ENCODE data around the gene ARHGEF2.

Gene ARHGEF2

DNA sequence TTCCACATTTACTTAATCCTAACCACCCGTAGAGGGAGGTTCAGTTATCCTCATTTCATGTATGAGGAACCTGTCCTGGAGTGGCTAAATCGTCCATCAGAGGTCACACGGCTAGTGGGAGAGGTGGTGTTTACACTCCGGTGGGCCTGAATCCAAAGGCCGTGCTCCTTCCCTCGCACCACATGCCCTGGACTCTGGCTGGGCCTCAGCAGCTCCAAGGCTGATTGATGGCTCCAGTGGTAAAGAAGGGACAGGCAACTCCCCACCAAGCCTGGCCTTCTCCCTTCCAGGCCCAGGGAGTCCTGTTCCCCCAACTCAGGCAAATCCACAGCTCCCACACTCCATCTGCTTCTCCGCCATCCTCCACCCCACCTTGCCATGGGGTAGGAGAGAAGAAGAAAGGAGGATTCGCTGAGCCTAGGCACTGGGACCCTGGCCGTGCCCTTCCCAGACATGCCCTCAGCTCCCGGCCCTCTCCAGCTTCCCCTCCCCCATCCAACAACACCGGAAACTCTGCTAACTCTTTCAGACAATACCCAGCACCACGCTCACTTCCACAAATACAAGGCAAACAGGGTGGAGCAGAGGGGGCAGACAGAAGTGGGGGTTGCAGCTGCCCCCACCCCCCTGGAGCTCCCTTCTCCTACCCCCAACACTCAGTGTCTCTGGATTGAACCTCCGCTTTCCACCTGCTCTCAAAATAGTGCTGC lies 10.9 kb downstream of the ARHGEF2 start:
- Histone ChIP-seq H3K9me3 (replicated peaks; ENCODE audit: low read length) (no peaks in the 10 kb centered on the region), H3K27me3 (ENCODE audit: control insufficient read depth, insufficient read depth, low read length) (no peaks in the 10 kb centered on the region), H3K4me3 (ENCODE audit: low read length) (peak overlapping the region; percentile 34), H3K4me1 (ENCODE audit: control insufficient read depth, insufficient read depth, low read length) (peaks cover 61% of the 10 kb centered on the region), H3K9ac (ENCODE audit: low read depth, low read length) (peak overlapping the region; percentile 70), H3K36me3 (ENCODE audit: insufficient read depth, low read length) (peaks cover 65% of the 10 kb centered on the region), H3K4me2 (ENCODE audit: low read length) (peak overlapping the region; percentile 72)

DNA sequence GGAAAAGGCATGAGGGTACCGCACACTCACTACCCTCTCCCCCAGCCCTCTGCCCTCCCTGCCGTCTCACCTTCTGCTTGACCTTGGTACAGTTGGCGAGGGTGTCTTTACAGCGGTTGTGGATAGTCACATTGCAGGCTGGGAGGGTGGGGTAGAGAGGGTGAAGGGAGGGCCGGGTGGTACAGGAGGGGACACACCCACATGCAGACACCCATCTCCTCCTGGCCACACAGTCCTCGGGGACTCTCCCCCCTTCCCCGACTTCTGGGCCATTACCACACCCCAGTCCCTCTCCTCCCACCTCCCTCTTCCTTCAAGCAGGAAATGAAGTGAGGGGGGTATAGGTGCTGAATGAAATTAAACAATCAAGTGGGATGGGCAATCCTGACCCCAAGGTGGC lies 11.6 kb downstream of the ARHGEF2 start:
- Histone ChIP-seq H3K36me3 (ENCODE audit: insufficient read depth, low read length) (peaks cover 67% of the 10 kb centered on the region), H3K27me3 (ENCODE audit: control insufficient read depth, insufficient read depth, low read length) (no peaks in the 10 kb centered on the region), H3K9ac (ENCODE audit: low read depth, low read length) (peak overlapping the region; percentile 70), H3K9me3 (replicated peaks; ENCODE audit: low read length) (no peaks in the 10 kb centered on the region), H3K4me1 (ENCODE audit: control insufficient read depth, insufficient read depth, low read length) (peaks cover 60% of the 10 kb centered on the region), H3K4me2 (ENCODE audit: low read length) (peak overlapping the region; percentile 72), H3K4me3 (ENCODE audit: low read length) (no peak overlapping the region)

DNA sequence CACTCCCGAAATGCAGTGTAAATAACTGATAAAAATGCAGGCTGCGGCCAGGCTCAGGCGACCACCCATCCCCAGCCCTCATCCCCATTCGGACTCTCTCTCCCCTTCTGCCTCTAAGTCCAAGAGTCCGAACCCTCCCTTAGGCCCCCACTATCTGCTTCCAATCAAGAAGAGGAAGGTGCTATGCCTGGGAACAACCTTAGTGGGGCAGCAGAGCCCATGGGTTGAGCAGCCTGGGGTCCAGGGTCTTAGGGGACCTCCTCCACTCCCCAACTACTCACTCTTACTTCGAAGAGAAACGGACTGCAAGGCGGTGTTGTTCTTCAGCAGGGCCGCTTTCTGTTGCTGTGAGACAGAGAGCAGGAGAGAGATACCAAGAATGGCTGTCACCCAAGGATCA lies 12.2 kb downstream of the ARHGEF2 start:
- H3K27me3 ChIP-seq (ENCODE audit: control insufficient read depth, insufficient read depth, low read length), result no peaks in the 10 kb centered on the region

DNA sequence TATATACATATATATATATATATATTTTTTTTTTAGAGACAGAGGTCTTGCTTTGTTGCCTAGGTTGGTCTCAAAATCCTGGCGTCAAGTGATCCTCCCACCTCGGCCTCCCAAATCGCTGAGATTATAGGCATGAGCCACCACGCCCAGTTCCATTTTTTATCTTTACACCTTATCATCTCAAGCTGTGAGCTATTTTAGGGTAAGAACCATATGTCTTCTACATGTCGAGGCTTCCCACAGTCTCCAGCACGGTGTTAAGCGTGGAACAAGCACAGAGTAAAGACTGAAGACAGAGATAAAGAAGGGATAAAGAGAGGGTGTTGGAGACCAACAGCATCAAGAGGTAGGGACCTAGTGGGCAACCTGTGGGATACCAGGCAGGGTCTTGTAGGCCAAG lies 14.2 kb downstream of the ARHGEF2 start:
- no peak overlapping the region for H3K9ac ChIP-seq (ENCODE audit: low read depth, low read length)
- H3K36me3 ChIP-seq (ENCODE audit: insufficient read depth, low read length), result peaks cover 80% of the 10 kb centered on the region
- H3K4me2 ChIP-seq (ENCODE audit: low read length), result no peak overlapping the region
- no peaks in the 10 kb centered on the region for H3K27me3 ChIP-seq (ENCODE audit: control insufficient read depth, insufficient read depth, low read length)
- H3K9me3 ChIP-seq (replicated peaks; ENCODE audit: low read length), result no peaks in the 10 kb centered on the region
- H3K4me3 ChIP-seq (ENCODE audit: low read length), result no peak overlapping the region
- peaks cover 53% of the 10 kb centered on the region for H3K4me1 ChIP-seq (ENCODE audit: control insufficient read depth, insufficient read depth, low read length)

More for the DNA sequence above, 12.2 kb downstream of the ARHGEF2 start:
- H3K4me3 ChIP-seq (ENCODE audit: low read length), result no peak overlapping the region
- H3K9ac ChIP-seq (ENCODE audit: low read depth, low read length), result no peak overlapping the region
- no peak overlapping the region for H3K4me2 ChIP-seq (ENCODE audit: low read length)
- peaks cover 71% of the 10 kb centered on the region for H3K36me3 ChIP-seq (ENCODE audit: insufficient read depth, low read length)
- no peaks in the 10 kb centered on the region for H3K9me3 ChIP-seq (replicated peaks; ENCODE audit: low read length)
- H3K4me1 ChIP-seq (ENCODE audit: control insufficient read depth, insufficient read depth, low read length), result peaks cover 64% of the 10 kb centered on the region

DNA sequence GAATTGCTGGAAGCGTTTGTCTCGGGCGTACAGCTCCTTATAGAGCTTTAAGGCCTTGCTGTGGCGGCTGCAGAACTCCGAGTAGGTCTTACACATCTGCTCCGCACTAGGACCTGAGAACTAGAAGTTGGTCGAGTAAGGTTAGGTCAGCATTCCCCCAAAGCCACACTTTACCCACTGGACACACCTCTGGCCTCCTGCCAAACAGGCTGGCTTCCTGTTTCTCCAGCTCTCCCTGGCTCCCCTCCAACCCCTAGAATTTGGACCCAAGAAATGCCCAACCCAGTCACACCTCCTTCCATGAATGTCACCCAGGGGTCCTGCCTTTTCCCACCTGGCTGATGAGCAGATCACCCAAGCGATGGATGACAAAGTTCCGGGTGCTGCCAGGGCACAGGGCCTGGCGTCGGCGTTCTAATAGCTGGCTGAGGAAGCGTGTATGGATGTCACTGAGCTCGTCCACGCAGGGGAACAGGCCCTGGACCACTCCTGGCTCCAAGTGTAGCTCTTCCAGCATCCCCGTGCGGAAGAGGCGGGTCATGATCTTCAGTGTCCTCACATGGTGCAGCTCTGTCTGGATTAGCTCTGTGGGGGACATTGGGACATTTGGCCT lies 15.6 kb downstream of the ARHGEF2 start:
- peaks cover 79% of the 10 kb centered on the region for H3K36me3 ChIP-seq (ENCODE audit: insufficient read depth, low read length)
- H3K4me1 ChIP-seq (ENCODE audit: control insufficient read depth, insufficient read depth, low read length), result peaks cover 38% of the 10 kb centered on the region

DNA sequence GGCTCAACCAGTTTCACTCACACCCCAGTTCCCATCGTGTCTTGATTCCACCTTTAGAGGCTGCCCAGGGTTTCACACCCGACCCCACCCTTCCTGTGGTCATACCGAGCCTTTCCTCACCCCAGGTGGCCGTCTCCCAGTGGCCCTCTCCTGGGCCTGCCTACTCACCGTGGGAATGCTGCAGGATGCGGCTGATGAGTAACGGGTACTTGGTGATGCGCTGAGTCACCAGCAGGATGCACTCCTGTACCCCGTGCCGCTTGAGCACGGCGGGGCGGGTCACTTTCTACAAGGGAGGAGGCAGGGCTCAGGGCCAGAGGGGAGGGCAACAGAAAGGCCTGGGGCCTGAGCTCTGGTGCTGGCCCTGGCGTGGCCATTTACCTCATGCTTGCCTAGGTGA lies 16.4 kb downstream of the ARHGEF2 start:
- Histone ChIP-seq H3K36me3 (ENCODE audit: insufficient read depth, low read length) (peaks cover 80% of the 10 kb centered on the region), H3K4me3 (ENCODE audit: low read length) (peak overlapping the region; percentile 23), H3K4me1 (ENCODE audit: control insufficient read depth, insufficient read depth, low read length) (peaks cover 30% of the 10 kb centered on the region), H3K27me3 (ENCODE audit: control insufficient read depth, insufficient read depth, low read length) (no peaks in the 10 kb centered on the region), H3K4me2 (ENCODE audit: low read length) (peak overlapping the region; percentile 64), H3K9ac (ENCODE audit: low read depth, low read length) (peak overlapping the region; percentile 71), H3K9me3 (replicated peaks; ENCODE audit: low read length) (no peaks in the 10 kb centered on the region)

More for the DNA sequence above, 15.6 kb downstream of the ARHGEF2 start:
- Histone ChIP-seq H3K9me3 (replicated peaks; ENCODE audit: low read length) (no peaks in the 10 kb centered on the region), H3K27me3 (ENCODE audit: control insufficient read depth, insufficient read depth, low read length) (no peaks in the 10 kb centered on the region), H3K4me3 (ENCODE audit: low read length) (no peak overlapping the region), H3K9ac (ENCODE audit: low read depth, low read length) (peak overlapping the region; percentile 11), H3K4me2 (ENCODE audit: low read length) (no peak overlapping the region)

DNA sequence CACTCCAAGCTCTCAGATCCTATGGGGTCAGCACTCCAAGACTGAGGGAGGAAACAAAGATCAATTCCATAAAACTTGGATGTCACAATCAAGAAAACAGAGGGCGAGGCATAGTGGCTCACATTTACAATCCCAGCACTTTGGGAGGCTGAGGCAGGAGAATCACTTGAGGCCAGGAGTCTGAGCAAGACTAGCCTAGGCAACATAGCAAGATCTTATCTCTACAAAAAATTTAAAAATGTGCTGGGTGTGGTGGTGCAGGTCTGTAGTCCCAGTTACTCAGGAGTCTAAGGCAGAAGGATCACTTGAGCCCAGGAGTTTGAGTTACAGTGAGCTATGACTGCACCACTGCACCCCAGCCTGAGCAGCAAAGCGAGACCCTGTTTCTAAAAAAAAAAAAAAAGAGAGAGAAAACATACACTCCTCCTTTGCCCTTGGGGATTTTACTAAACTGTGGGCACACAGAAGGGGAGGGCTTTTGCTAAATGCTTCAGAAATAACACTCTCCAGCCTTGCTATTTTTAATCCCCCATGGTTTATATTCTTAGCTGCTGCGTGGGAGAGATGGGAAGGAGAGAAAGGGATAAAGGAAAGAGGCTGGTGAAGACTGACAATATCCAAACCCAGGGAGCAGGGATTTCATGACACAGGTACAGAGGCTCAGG lies 18.1 kb downstream of the ARHGEF2 start:
- Histone ChIP-seq H3K4me2 (ENCODE audit: low read length) (no peak overlapping the region), H3K9ac (ENCODE audit: low read depth, low read length) (peak overlapping the region; percentile 41), H3K9me3 (replicated peaks; ENCODE audit: low read length) (no peaks in the 10 kb centered on the region), H3K4me3 (ENCODE audit: low read length) (no peak overlapping the region), H3K4me1 (ENCODE audit: control insufficient read depth, insufficient read depth, low read length) (peaks cover 26% of the 10 kb centered on the region), H3K36me3 (ENCODE audit: insufficient read depth, low read length) (peaks cover 80% of the 10 kb centered on the region), H3K27me3 (ENCODE audit: control insufficient read depth, insufficient read depth, low read length) (no peaks in the 10 kb centered on the region)

DNA sequence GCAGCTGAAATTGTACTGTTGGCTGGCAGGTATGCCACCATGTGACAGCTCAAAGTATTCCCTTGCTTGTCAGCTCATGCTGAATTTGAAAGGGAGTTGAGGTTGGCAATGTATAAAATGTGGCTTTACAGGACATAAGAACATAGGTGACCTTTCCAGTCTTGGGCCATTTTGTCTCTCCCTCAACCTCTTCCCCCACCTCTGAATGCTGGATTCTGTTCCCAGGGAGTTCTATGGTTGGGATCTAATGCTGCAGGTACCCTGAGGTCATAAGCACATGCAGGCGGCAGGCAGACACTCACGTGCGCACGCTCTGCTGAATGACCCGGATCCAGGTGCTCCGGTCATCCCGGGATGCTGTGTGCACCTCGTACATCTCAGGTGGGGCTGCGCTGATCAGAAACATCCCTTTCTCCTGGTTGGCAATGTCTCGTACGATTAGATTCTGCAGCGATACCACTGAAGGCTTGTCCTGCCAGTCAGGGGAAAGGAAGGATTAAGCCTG lies 20.9 kb downstream of the ARHGEF2 start:
- Histone ChIP-seq H3K4me2 (ENCODE audit: low read length) (no peak overlapping the region), H3K27me3 (ENCODE audit: control insufficient read depth, insufficient read depth, low read length) (no peaks in the 10 kb centered on the region), H3K9me3 (replicated peaks; ENCODE audit: low read length) (no peaks in the 10 kb centered on the region), H3K4me3 (ENCODE audit: low read length) (no peak overlapping the region), H3K36me3 (ENCODE audit: insufficient read depth, low read length) (peaks cover 85% of the 10 kb centered on the region), H3K4me1 (ENCODE audit: control insufficient read depth, insufficient read depth, low read length) (peaks cover 19% of the 10 kb centered on the region), H3K9ac (ENCODE audit: low read depth, low read length) (no peak overlapping the region)

DNA sequence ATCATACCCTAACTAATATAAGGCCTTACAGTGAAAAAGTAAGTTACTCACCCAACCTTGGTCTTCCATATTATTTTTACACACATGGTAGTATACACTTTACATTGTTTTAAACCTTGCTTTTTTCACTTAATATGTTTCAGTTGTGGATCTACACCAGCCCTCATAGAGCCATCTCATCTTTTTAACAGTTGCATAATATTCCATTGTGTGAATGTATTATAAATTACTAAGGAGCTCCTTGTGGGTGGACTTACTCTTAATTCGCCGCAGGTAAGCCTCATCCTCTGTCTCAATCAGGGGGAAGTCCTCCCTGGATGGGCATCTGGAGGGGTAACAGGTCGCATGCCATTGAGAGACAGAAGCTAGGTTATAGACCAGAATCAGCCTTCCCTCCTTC lies 23.7 kb downstream of the ARHGEF2 start:
- no peaks in the 10 kb centered on the region for H3K9me3 ChIP-seq (replicated peaks; ENCODE audit: low read length)
- no peaks in the 10 kb centered on the region for H3K27me3 ChIP-seq (ENCODE audit: control insufficient read depth, insufficient read depth, low read length)
- H3K4me1 ChIP-seq (ENCODE audit: control insufficient read depth, insufficient read depth, low read length), result no peaks in the 10 kb centered on the region
- H3K9ac ChIP-seq (ENCODE audit: low read depth, low read length), result no peak overlapping the region
- no peak overlapping the region for H3K4me2 ChIP-seq (ENCODE audit: low read length)
- peaks cover 87% of the 10 kb centered on the region for H3K36me3 ChIP-seq (ENCODE audit: insufficient read depth, low read length)
- no peak overlapping the region for H3K4me3 ChIP-seq (ENCODE audit: low read length)

DNA sequence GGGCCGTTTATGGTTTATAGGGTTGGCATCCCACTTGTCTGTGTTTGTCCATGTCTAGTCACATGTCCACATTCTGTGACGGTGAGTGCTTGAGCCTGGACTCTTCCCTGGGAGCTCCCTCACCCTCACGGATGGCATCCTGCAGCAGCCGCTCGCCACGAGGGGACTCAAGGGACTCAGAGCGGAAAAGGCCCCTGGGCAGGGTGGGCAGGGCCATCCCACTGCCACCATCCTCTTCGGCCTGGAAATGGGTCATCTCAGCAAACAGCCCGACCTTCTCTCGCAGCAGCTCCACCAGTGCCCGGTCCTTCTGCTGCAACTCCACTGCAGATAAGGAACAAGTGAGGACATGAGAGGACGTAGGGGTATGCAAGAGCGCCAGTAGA lies 25.8 kb downstream of the ARHGEF2 start:
- Histone ChIP-seq H3K4me2 (ENCODE audit: low read length) (no peak overlapping the region), H3K27me3 (ENCODE audit: control insufficient read depth, insufficient read depth, low read length) (no peaks in the 10 kb centered on the region), H3K4me1 (ENCODE audit: control insufficient read depth, insufficient read depth, low read length) (no peaks in the 10 kb centered on the region), H3K4me3 (ENCODE audit: low read length) (no peak overlapping the region), H3K9me3 (replicated peaks; ENCODE audit: low read length) (no peaks in the 10 kb centered on the region), H3K36me3 (ENCODE audit: insufficient read depth, low read length) (peaks cover 87% of the 10 kb centered on the region), H3K9ac (ENCODE audit: low read depth, low read length) (no peak overlapping the region)

DNA sequence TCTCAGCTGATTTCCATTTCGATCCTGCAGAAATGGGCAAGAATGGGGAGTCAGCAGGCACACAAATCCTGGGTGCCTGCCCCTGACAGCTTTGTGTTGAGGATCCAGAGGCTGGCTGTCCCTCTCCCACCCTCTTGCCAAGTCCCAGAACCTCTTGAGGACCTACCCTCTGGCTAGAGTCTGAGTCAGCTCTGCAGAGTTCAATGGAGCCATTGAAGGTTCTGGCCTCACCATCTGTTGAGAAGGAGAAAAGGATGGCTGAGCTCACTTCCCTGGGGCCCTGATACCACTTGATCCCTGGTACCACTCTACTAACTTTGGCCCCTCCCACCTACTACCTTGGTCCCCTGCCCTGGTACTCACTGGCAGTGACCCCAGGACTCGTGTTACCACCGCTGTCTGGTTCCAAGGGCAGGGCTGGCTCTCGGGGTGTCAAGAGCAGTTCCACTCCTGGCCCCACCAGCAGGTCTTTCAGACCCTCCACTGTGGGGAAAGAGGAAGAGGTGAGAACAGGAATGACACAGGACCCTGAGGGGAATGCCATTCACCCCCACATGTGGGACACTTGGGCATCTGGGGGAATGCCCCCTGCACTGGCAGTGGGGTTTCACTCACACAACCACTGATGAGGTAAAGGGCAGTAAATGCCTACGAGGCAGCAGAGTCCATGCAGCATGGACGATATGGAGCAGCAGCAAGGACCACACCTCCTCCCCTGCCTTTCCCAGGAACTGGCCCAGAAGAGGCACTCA lies 26.4 kb downstream of the ARHGEF2 start:
- H3K9ac ChIP-seq (ENCODE audit: low read depth, low read length), result no peak overlapping the region
- H3K4me2 ChIP-seq (ENCODE audit: low read length), result no peak overlapping the region
- H3K36me3 ChIP-seq (ENCODE audit: insufficient read depth, low read length), result peaks cover 87% of the 10 kb centered on the region
- no peaks in the 10 kb centered on the region for H3K4me1 ChIP-seq (ENCODE audit: control insufficient read depth, insufficient read depth, low read length)
- H3K27me3 ChIP-seq (ENCODE audit: control insufficient read depth, insufficient read depth, low read length), result no peaks in the 10 kb centered on the region
- no peak overlapping the region for H3K4me3 ChIP-seq (ENCODE audit: low read length)
- H3K9me3 ChIP-seq (replicated peaks; ENCODE audit: low read length), result no peaks in the 10 kb centered on the region

Measured in skeletal muscle satellite cell (primary cell).